Mesothelial cell of epicardium (in vitro differentiated cells): ENCODE data around the gene VAMP3. TPM values are rescaled to one million over a fixed set of nuclear protein-coding genes. Genes with fewer than 3 reads are reported as not detected.
A peak's percentile ranks its signal among the peaks of the same experiment; 100 is the strongest.

Experiments used
- DNase-seq, 2 experiments: peaks; one replicate each; pipeline ENCODE4 v3.0.0; 2021; ENCODE audit warnings: low spot score in 2 of 2; ENCODE audit not compliant: unreplicated experiment in 2 of 2
- H3K27ac Mint-ChIP-seq: 2 replicates; pipeline ENCODE4 v1.8.0; 2021; ENCODE audit warnings: mixed read lengths
- H3K27me3 Mint-ChIP-seq: 2 replicates; pipeline ENCODE4 v1.8.0; 2021; ENCODE audit warnings: low read depth, mixed read lengths
- H3K36me3 Mint-ChIP-seq: 2 replicates; pipeline ENCODE4 v1.8.0; 2021; ENCODE audit warnings: mixed read lengths
- H3K4me1 Mint-ChIP-seq: 2 replicates; pipeline ENCODE4 v1.8.0; 2021; ENCODE audit warnings: mixed read lengths
- H3K4me3 Mint-ChIP-seq: 2 replicates; pipeline ENCODE4 v1.8.0; 2021; ENCODE audit warnings: mild to moderate bottlenecking, moderate library complexity, mixed read lengths
- H3K9me3 Mint-ChIP-seq: 2 replicates; pipeline ENCODE4 v1.8.0; 2021; ENCODE audit warnings: mixed read lengths
- total RNA-seq: library from RNA; stranded (reverse); gene quantifications from 3 replicates; pipeline ENCODE4 v1.2.1, GENCODE V29; 2021
- TF ChIP-seq, protein P1 (sequence below): fragments of 200-600 bp; sonication (generic); IDR thresholded peaks from one replicate; pipeline ENCODE4 v1.5.0; 2021; ENCODE audit warnings: antibody characterized with exemption; ENCODE audit not compliant: unreplicated experiment

The VAMP3 gene
- total RNA-seq, 1 donor from 2014 or later = 76.0 TPM

DNA sequence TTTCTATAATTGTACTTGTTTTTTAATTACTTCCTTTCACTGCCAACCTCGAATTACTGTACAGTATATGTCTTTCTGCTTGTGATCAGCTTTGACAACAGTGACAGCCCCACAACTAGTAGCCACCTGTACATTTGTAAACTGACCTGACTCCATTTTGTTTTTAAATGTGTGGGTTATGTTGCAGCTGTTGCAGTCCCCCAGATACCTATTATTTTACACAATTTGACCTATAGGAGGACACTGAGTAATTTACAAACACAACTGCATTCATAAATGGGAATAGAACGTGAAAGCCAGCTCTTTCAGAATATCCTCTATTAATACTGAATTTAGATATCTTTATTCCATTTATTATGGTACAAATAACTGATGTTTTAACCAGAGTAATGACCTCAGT is 2.5 kb upstream of the VAMP3 start:
- Mint-ChIP-seq H3K4me1 (peaks cover 16% of the 10 kb centered on the region), H3K36me3 (peaks cover 3% of the 10 kb centered on the region), H3K27ac (no peak overlapping the region), H3K9me3 (no peaks in the 10 kb centered on the region), H3K4me3 (no peak overlapping the region), H3K27me3 (no peaks in the 10 kb centered on the region)
- no peak for DNase-seq
- TF ChIP-seq, protein P1, sequence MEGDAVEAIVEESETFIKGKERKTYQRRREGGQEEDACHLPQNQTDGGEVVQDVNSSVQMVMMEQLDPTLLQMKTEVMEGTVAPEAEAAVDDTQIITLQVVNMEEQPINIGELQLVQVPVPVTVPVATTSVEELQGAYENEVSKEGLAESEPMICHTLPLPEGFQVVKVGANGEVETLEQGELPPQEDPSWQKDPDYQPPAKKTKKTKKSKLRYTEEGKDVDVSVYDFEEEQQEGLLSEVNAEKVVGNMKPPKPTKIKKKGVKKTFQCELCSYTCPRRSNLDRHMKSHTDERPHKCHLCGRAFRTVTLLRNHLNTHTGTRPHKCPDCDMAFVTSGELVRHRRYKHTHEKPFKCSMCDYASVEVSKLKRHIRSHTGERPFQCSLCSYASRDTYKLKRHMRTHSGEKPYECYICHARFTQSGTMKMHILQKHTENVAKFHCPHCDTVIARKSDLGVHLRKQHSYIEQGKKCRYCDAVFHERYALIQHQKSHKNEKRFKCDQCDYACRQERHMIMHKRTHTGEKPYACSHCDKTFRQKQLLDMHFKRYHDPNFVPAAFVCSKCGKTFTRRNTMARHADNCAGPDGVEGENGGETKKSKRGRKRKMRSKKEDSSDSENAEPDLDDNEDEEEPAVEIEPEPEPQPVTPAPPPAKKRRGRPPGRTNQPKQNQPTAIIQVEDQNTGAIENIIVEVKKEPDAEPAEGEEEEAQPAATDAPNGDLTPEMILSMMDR = no peak

DNA sequence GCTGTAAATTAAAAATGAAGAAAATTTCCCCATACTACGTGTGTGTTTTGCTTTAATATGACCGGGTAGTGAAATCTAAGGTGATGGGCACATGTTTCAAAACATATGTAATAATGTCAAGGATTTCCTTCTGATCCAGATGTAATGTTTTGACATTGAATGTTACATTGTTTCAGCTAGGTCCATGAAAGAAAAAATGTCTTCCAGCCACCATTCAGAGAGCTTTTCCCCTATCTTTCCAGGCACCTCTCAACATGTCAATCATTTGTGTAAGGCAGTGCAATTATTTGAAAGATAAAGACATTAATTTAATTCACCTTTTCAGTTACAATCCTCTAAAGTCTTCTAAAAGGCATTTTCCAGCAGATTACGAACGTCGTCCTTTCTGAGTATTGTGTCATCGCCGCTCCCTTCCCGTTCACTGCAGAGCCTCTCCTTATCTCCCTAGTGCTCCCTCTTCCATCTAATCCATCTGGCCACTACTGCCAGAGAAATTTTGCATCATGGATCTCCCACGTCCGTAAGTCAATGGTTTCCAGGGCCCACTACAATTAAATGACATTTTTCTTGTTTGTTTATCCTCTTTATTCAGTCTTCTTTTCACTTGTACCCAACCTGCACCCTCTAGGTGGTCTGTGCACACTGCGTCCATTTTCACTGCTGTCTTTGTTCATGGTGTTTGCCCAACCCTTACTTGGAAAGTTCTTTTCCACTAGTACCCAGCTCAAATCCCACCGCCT is 1.3 kb upstream of the VAMP3 start:
- H3K27ac Mint-ChIP-seq = no peak overlapping the region
- TF ChIP-seq, protein P1 = no peak
- H3K4me1 Mint-ChIP-seq = peaks cover 16% of the 10 kb centered on the region
- H3K9me3 Mint-ChIP-seq = peaks cover 3% of the 10 kb centered on the region
- peaks cover 11% of the 10 kb centered on the region for H3K36me3 Mint-ChIP-seq
- peak overlapping the region; percentile 80 for H3K4me3 Mint-ChIP-seq
- H3K27me3 Mint-ChIP-seq = no peaks in the 10 kb centered on the region
- no peak for DNase-seq

DNA sequence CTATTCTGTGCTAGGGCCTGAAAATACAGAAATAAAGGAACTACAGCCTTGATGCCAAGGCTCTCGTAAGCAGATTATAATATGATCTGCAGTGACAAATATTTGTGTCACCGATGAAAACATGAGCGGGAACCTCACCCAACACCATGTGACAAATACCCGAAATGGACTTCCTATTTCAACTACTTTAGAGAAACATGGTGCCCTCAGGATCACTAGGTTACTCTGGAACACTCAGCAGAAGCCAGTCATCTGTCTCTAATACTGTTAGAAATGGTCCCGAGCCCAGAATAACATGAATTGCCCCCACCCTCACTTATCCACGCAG is 463 bp upstream of the VAMP3 start:
- Mint-ChIP-seq H3K4me1 (peaks cover 16% of the 10 kb centered on the region), H3K27me3 (no peaks in the 10 kb centered on the region), H3K4me3 (peak overlapping the region; percentile 80), H3K27ac (peak overlapping the region; percentile 84), H3K36me3 (peaks cover 15% of the 10 kb centered on the region), H3K9me3 (peaks cover 3% of the 10 kb centered on the region)
- TF ChIP-seq, protein P1 = no peak
- no peak for DNase-seq

DNA sequence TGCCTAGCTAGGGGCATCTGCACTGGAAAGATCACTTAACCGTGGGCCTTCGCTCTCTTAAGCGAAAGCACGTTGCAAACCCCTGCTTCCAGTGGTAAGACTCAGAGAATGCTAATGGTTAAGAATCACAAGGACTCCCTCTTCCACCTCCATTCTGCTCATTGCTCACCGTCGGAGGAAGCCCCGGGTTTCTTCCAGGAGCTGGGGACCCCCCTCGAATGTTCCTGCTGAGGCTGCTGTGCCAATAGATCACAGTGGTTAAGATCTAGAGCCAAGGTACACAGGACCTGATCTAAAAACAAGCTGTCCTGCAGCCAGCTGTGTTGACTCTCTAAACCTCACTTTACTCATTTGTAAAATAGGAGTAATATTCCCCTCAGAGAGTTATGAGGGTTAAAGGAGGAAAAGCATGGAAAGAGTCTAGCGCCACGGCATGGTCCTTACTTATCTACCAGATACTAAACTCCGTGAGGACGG is 765 bp downstream of the VAMP3 start:
- TF ChIP-seq, protein P1 = no peak

DNA sequence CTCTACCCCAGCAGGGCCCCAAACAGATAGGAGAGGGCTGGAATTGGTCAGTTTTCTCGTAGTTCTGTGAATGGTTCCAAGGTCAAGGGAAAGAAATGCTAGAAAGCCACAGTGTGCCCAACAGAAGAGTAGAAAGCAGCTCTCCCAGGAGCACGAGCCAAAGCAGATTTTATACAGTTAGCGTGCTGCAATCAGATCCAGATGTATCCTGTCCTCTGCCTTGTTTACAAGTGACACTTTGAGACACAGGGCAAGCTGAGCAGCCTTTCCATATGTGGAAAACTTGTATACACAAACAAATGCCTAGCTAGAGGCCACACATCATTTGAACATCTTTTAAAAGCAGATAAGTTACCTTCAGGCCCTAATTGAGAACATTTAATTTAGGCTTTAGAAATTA is 6.5 kb downstream of the VAMP3 start:
- H3K9me3 Mint-ChIP-seq = peaks cover 7% of the 10 kb centered on the region
- H3K4me1 Mint-ChIP-seq = peaks cover 4% of the 10 kb centered on the region
- DNase-seq = no peak
- H3K27me3 Mint-ChIP-seq = no peaks in the 10 kb centered on the region
- H3K36me3 Mint-ChIP-seq = peaks cover 36% of the 10 kb centered on the region
- no peak overlapping the region for H3K4me3 Mint-ChIP-seq
- TF ChIP-seq, protein P1 = no peak
- H3K27ac Mint-ChIP-seq = no peak overlapping the region

More for the DNA sequence above, 765 bp downstream of the VAMP3 start:
- DNase-seq = no peak
- H3K36me3 Mint-ChIP-seq = peaks cover 24% of the 10 kb centered on the region
- H3K4me3 Mint-ChIP-seq = peak overlapping the region; percentile 83
- no peaks in the 10 kb centered on the region for H3K27me3 Mint-ChIP-seq
- H3K27ac Mint-ChIP-seq = peak overlapping the region; percentile 90
- peaks cover 16% of the 10 kb centered on the region for H3K4me1 Mint-ChIP-seq
- peaks cover 7% of the 10 kb centered on the region for H3K9me3 Mint-ChIP-seq
